K562 (cell line): Measurements from ENCODE around the gene NRSN2. TPM values are rescaled to one million over a fixed set of nuclear protein-coding genes. Genes with fewer than 3 reads are reported as not detected.

Experiments
- ARID1B ChIP-seq: fragments of 450-650 bp; IDR thresholded peaks from 2 replicates; pipeline ENCODE4 v1.6.1; 2016; ENCODE audit warnings: antibody characterized with exemption, mild to moderate bottlenecking, inconsistent platforms
- C11orf30 ChIP-seq: fragments of 450-650 bp; IDR thresholded peaks from 2 replicates; pipeline ENCODE4 v1.6.1; 2016; ENCODE audit warnings: low read depth, mild to moderate bottlenecking
- CEBPG ChIP-seq, 3 experiments: fragments of 200-800 bp in 1 of 3; sonication (Bioruptor generic) in 1 of 3; sonication (generic) in 1 of 3; formaldehyde crosslinking in 1 of 3; IDR thresholded peaks in 2 of 3; conservative IDR thresholded peaks in 1 of 3; 2 replicates each; pipeline versions ENCODE4 v1.6.1 to v1.8.0; 2016 to 2022; ENCODE audit warnings: missing compliant biosample characterization in 2 of 3, missing genetic modification characterization in 2 of 3, mild to moderate bottlenecking in 1 of 3, missing genetic modification reagents in 1 of 3
- DPF2 ChIP-seq: fragments of 450-650 bp; IDR thresholded peaks from 2 replicates; pipeline ENCODE4 v1.6.1; 2016
- EHMT2 ChIP-seq: fragments of 450-650 bp; IDR thresholded peaks from 2 replicates; pipeline ENCODE4 v1.6.1; 2018; ENCODE audit warnings: antibody characterized with exemption
- FOXA3 ChIP-seq, 2 experiments: fragments of 450-650 bp in 1 of 2; sonication (generic) in 1 of 2; formaldehyde crosslinking; IDR thresholded peaks in 1 of 2; conservative IDR thresholded peaks in 1 of 2; 2 replicates each; pipeline versions ENCODE4 v1.4.0 to v1.8.0; 2020 to 2022; ENCODE audit warnings: mild to moderate bottlenecking in 2 of 2, missing genetic modification reagents in 1 of 2
- FOXK2 ChIP-seq, 2 experiments: fragments of 450-650 bp; IDR thresholded peaks in 1 of 2; conservative IDR thresholded peaks in 1 of 2; 2 replicates each; pipeline ENCODE4 v1.6.1; 2016; ENCODE audit warnings: low read depth in 2 of 2, mild to moderate bottlenecking in 1 of 2
- SIN3A ChIP-seq, 2 experiments: fragments of 150-350 bp in 1 of 2; IDR thresholded peaks; 2 replicates each; pipeline ENCODE4 v1.6.1; 2011 to 2016; ENCODE audit warnings: borderline replicate concordance in 2 of 2, low read depth in 2 of 2, low read length in 2 of 2, mild to moderate bottlenecking in 2 of 2, moderate library complexity in 2 of 2; ENCODE audit not compliant: control insufficient read depth in 1 of 2
- TRIM28 ChIP-seq: fragments of 450-650 bp; IDR thresholded peaks from 2 replicates; pipeline ENCODE4 v1.6.1; 2017
- polyA plus RNA-seq, 8 experiments: library from polyadenylated mRNA; depleted of rRNA in 4 of 8; stranded (reverse) in 5 of 8; unstranded in 3 of 8; fragments of >200 nt; fragmentation: Nextera tagmentation in 2 of 8; fragmentation: Illumina TruSeq in 1 of 8; extraction: Ambion mirVana in 2 of 8; extraction: Trizol in 1 of 8; gene quantifications; 2 replicates each; pipeline versions ENCODE4 v1.2.1 to v1.2.3, GENCODE V29; 2011 to 2014; ENCODE audit warnings: inconsistent platforms in 1 of 8, missing spikeins in 1 of 8
- total RNA-seq, 7 experiments: library from RNA; depleted of rRNA in 6 of 7; stranded (reverse); fragments of >200 nt in 6 of 7; fragmentation: Illumina TruSeq in 2 of 7; extraction: Trizol in 2 of 7; gene quantifications; 2 replicates each; pipeline versions ENCODE4 v1.2.1 to v1.2.3, GENCODE V29; 2011 to 2021; ENCODE audit warnings: low replicate concordance in 1 of 7
- TF ChIP-seq, protein P1 (sequence below): fragments of 450-650 bp; IDR thresholded peaks from 2 replicates; pipeline ENCODE4 v1.6.1; 2016; ENCODE audit warnings: mild to moderate bottlenecking, moderate library complexity
- TF ChIP-seq, protein P2 (sequence below), 2 experiments: IDR thresholded peaks in 1 of 2; conservative IDR thresholded peaks in 1 of 2; 2 replicates each; pipeline ENCODE4 v1.6.1; 2016; ENCODE audit warnings: low read depth in 2 of 2, mild to moderate bottlenecking in 1 of 2, missing compliant biosample characterization in 1 of 2, missing genetic modification characterization in 1 of 2, moderate library complexity in 1 of 2

The NRSN2 gene
- total and polyA plus RNA-seq, 9 of the 15 experiments (the other 6 are each of a cell fraction or from before 2014, with no cell fraction given): 7.5 to 29.7 (median 11.1) TPM

DNA sequence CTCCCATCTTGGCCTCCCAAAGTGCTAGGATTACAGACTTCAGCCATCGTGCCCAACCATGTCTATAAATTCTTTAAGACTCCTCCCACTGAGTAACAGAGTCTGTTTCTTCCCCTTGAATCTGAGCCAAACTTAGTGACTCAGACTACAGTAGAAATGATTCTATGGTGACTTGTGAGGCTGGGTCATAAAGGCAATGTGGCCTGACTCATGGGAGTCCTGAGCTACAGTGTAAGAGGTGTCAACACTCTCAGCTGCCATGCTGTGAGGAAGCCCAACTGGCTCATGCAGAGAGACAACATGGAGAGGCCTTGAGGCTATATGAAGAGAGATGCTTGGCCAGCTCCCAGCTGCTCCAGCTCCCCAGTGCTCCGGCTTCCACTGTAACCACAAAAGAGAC is 5.2 kb upstream of the NRSN2 start (continued):
- TF ChIP-seq CEBPG (CRISPR knock-in tag; IDR thresholded peaks at IDR 0.05) (peak; percentile 44; the same call in 1 of the 2 replicates), CEBPG (tag; conservative IDR thresholded peaks at IDR 0.05 in 1 of 2, IDR thresholded peaks at IDR 0.05 in 1 of 2) (no peak), EHMT2 (peak; percentile 91), FOXK2 (conservative IDR thresholded peaks at IDR 0.05 in 1 of 2, IDR thresholded peaks at IDR 0.05 in 1 of 2; ENCODE audit: low read depth in 2 of 2) (peak; percentile 40 to 53; a peak in 1 of 4 replicates), TRIM28 (peak; percentile 94), DPF2 (peak; percentile 36; the same call in 1 of the 2 replicates), SIN3A (IDR thresholded peaks at IDR 0.05; ENCODE audit: borderline replicate concordance in 2 of 2, control insufficient read depth in 1 of 2, low read depth in 2 of 2, low read length in 2 of 2) (no peak), FOXA3 (CRISPR knock-in tag; conservative IDR thresholded peaks at IDR 0.05 in 1 of 2, IDR thresholded peaks at IDR 0.05 in 1 of 2) (peak in 1 of 2 experiments; percentile 43; a peak in 1 of 4 replicates), C11orf30 (peak; percentile 60), ARID1B (peak; percentile 34; the same call in 1 of the 2 replicates)
- TF ChIP-seq, protein P1, sequence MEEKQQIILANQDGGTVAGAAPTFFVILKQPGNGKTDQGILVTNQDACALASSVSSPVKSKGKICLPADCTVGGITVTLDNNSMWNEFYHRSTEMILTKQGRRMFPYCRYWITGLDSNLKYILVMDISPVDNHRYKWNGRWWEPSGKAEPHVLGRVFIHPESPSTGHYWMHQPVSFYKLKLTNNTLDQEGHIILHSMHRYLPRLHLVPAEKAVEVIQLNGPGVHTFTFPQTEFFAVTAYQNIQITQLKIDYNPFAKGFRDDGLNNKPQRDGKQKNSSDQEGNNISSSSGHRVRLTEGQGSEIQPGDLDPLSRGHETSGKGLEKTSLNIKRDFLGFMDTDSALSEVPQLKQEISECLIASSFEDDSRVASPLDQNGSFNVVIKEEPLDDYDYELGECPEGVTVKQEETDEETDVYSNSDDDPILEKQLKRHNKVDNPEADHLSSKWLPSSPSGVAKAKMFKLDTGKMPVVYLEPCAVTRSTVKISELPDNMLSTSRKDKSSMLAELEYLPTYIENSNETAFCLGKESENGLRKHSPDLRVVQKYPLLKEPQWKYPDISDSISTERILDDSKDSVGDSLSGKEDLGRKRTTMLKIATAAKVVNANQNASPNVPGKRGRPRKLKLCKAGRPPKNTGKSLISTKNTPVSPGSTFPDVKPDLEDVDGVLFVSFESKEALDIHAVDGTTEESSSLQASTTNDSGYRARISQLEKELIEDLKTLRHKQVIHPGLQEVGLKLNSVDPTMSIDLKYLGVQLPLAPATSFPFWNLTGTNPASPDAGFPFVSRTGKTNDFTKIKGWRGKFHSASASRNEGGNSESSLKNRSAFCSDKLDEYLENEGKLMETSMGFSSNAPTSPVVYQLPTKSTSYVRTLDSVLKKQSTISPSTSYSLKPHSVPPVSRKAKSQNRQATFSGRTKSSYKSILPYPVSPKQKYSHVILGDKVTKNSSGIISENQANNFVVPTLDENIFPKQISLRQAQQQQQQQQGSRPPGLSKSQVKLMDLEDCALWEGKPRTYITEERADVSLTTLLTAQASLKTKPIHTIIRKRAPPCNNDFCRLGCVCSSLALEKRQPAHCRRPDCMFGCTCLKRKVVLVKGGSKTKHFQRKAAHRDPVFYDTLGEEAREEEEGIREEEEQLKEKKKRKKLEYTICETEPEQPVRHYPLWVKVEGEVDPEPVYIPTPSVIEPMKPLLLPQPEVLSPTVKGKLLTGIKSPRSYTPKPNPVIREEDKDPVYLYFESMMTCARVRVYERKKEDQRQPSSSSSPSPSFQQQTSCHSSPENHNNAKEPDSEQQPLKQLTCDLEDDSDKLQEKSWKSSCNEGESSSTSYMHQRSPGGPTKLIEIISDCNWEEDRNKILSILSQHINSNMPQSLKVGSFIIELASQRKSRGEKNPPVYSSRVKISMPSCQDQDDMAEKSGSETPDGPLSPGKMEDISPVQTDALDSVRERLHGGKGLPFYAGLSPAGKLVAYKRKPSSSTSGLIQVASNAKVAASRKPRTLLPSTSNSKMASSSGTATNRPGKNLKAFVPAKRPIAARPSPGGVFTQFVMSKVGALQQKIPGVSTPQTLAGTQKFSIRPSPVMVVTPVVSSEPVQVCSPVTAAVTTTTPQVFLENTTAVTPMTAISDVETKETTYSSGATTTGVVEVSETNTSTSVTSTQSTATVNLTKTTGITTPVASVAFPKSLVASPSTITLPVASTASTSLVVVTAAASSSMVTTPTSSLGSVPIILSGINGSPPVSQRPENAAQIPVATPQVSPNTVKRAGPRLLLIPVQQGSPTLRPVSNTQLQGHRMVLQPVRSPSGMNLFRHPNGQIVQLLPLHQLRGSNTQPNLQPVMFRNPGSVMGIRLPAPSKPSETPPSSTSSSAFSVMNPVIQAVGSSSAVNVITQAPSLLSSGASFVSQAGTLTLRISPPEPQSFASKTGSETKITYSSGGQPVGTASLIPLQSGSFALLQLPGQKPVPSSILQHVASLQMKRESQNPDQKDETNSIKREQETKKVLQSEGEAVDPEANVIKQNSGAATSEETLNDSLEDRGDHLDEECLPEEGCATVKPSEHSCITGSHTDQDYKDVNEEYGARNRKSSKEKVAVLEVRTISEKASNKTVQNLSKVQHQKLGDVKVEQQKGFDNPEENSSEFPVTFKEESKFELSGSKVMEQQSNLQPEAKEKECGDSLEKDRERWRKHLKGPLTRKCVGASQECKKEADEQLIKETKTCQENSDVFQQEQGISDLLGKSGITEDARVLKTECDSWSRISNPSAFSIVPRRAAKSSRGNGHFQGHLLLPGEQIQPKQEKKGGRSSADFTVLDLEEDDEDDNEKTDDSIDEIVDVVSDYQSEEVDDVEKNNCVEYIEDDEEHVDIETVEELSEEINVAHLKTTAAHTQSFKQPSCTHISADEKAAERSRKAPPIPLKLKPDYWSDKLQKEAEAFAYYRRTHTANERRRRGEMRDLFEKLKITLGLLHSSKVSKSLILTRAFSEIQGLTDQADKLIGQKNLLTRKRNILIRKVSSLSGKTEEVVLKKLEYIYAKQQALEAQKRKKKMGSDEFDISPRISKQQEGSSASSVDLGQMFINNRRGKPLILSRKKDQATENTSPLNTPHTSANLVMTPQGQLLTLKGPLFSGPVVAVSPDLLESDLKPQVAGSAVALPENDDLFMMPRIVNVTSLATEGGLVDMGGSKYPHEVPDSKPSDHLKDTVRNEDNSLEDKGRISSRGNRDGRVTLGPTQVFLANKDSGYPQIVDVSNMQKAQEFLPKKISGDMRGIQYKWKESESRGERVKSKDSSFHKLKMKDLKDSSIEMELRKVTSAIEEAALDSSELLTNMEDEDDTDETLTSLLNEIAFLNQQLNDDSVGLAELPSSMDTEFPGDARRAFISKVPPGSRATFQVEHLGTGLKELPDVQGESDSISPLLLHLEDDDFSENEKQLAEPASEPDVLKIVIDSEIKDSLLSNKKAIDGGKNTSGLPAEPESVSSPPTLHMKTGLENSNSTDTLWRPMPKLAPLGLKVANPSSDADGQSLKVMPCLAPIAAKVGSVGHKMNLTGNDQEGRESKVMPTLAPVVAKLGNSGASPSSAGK: peak; percentile 93
- TF ChIP-seq, protein P2, sequence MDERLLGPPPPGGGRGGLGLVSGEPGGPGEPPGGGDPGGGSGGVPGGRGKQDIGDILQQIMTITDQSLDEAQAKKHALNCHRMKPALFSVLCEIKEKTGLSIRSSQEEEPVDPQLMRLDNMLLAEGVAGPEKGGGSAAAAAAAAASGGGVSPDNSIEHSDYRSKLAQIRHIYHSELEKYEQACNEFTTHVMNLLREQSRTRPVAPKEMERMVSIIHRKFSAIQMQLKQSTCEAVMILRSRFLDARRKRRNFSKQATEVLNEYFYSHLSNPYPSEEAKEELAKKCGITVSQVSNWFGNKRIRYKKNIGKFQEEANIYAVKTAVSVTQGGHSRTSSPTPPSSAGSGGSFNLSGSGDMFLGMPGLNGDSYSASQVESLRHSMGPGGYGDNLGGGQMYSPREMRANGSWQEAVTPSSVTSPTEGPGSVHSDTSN (CRISPR knock-in tag; IDR thresholded peaks at IDR 0.05; ENCODE audit: low read depth): no peak
- TF ChIP-seq, protein P2 (tag; conservative IDR thresholded peaks at IDR 0.05; ENCODE audit: low read depth): 0 out of 2 replicates have a peak, but pooled peaks have one; percentile 36
